GM18499 (cell line): ENCODE measurements around the gene DLG2.
A peak's percentile ranks its signal among the peaks of the same experiment; 100 is the strongest.

Experiments used
- ATAC-seq: cut with Tn5 transposase; IDR thresholded peaks from one replicate; pipeline ENCODE4 v1.9.1; 2021; ENCODE audit warnings: moderate number of reproducible peaks; ENCODE audit not compliant: insufficient read depth, unreplicated experiment

The DLG2 gene

GRCh38 chr11:84024266-84024665 lies 1602.9 kb downstream of the DLG2 start:
- ATAC-seq = no peak

- no peak for ATAC-seq
Measured at GRCh38 chr11:84022695-84023094, 1604.4 kb downstream of the DLG2 start.

- ATAC-seq = no peak
Measured at GRCh38 chr11:84022201-84022600, 1604.9 kb downstream of the DLG2 start.

GRCh38 chr11:84021291-84021690 lies 1605.9 kb downstream of the DLG2 start:
- no peak for ATAC-seq

- no peak for ATAC-seq
Measured at GRCh38 chr11:84019571-84020194, 1607.5 kb downstream of the DLG2 start.

GRCh38 chr11:84014539-84014938 lies 1612.6 kb downstream of the DLG2 start:
- ATAC-seq = no peak

GRCh38 chr11:84012171-84012826 lies 1614.8 kb downstream of the DLG2 start:
- ATAC-seq = no peak

GRCh38 chr11:84003181-84003580 lies 1624.0 kb downstream of the DLG2 start:
- no peak for ATAC-seq

- no peak for ATAC-seq
Measured at GRCh38 chr11:83998921-83999320, 1628.2 kb downstream of the DLG2 start.

GRCh38 chr11:83990160-83990733 lies 1636.9 kb downstream of the DLG2 start:
- no peak for ATAC-seq

- ATAC-seq = no peak
Measured at GRCh38 chr11:83982825-83983224, 1644.3 kb downstream of the DLG2 start.

GRCh38 chr11:83979593-83979992 lies 1647.6 kb downstream of the DLG2 start:
- ATAC-seq = no peak

- no peak for ATAC-seq
Measured at GRCh38 chr11:83978942-83979341, 1648.2 kb downstream of the DLG2 start.

- ATAC-seq = no peak
Measured at GRCh38 chr11:83976086-83976485, 1651.1 kb downstream of the DLG2 start.

- ATAC-seq = no peak
Measured at GRCh38 chr11:83972536-83972935, 1654.6 kb downstream of the DLG2 start.

- ATAC-seq = no peak
Measured at GRCh38 chr11:83971063-83971462, 1656.1 kb downstream of the DLG2 start.

- ATAC-seq = peak; percentile 87
Measured at GRCh38 chr11:83970061-83970671, 1657.0 kb downstream of the DLG2 start.

- ATAC-seq = no peak
Measured at GRCh38 chr11:83957038-83957900, 1669.9 kb downstream of the DLG2 start.

GRCh38 chr11:83956119-83956697 lies 1670.9 kb downstream of the DLG2 start:
- ATAC-seq = no peak

- ATAC-seq = no peak
Measured at GRCh38 chr11:83954780-83955179, 1672.4 kb downstream of the DLG2 start.
